HT1080 (cell line): Measurements from ENCODE around the gene PARP15. TPM values are rescaled to one million over a fixed set of nuclear protein-coding genes. Genes with fewer than 3 reads are reported as not detected.
A peak's percentile ranks its signal among the peaks of the same experiment; 100 is the strongest.

Experiments
- DNase-seq: peaks from one replicate; pipeline ENCODE4 v3.0.0-alpha.2; 2015; ENCODE audit warnings: low read depth
- total RNA-seq: library from RNA; depleted of rRNA; stranded (reverse); fragments of >200 nt; shearing (Covaris generic); gene quantifications from 2 replicates; pipeline ENCODE4 v1.2.3, GENCODE V29; 2014

Gene PARP15
- total RNA-seq, 1 experiment from 2014 or later: not detected

- DNase-seq: no peak
Observed at GRCh38 chr3:122568755-122569154, 8.7 kb upstream of the PARP15 start.

- peak; percentile 98 for DNase-seq
Observed at GRCh38 chr3:122572940-122573412, 4.5 kb upstream of the PARP15 start.

- no peak for DNase-seq
Observed at GRCh38 chr3:122576174-122576940, 1.1 kb upstream of the PARP15 start.

DNA sequence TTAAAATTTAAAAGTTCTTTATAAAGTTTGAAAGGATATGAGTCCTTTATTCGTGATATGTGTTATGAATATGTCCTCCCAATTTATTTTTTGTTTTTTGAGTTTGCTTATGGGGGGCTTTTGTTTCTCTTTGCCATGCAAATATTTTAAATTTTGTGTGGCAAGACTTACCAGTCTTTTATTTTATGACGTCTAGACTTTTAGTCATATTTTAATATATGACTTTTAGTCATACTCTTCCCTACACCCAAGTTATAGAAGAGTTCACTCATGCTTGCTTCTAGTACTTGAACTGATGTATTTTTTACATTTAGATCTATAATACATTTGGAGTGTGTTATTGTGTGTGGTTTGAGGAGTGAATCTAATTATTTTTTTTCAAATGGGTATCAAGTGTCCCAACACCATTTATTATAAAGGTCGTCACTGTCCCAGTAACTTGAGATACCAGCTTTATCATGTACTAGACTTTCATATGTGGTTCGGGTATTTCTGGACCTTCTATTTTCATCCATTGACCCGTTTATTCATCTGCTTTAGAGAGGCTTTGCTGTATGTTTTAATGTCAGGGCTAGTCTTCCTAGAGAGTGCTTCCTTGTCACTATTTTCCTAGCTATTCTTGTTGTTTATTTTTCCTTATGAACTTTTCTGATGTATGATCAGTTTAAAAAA is 755 bp downstream of the PARP15 start:
- no peak for DNase-seq

- no peak for DNase-seq
Observed at GRCh38 chr3:122580470-122580869, 3.0 kb downstream of the PARP15 start.

GRCh38 chr3:122581622-122582021 is 4.2 kb downstream of the PARP15 start:
- DNase-seq: no peak

- DNase-seq: no peak
Observed at GRCh38 chr3:122582390-122582789, 4.9 kb downstream of the PARP15 start.

GRCh38 chr3:122586098-122586497 is 8.6 kb downstream of the PARP15 start:
- no peak for DNase-seq

DNA sequence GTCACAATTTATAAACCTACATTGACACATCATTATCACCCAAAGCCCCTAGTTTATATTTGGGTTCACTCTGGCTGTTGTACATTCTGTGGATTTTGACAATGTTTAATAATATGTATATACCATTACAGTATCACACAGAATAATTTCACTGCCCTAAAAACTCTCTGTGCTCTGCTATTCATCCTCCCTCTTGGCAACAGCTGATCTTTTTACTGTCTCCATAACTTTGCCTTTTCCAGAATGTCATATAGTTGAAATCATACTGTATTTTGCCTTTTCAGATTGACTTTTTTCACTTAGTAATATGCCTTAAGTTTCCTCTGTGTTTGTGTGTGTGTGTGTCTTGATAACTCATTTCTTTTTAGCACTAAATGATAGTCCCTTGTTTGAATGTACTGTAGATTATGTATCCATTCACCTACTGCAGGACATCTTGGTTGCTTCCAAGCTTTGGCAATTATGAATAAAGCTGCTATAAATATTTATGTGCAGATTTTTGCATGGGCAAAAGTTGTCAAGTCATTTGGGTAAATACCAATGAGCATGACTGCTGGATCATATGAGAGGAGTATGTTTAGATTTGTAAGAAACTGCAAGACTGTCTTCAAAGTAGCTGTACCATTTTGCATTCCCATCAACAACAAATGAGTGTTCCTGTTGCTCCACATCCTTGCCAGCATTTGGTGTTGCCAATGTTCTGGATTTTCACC is 9.5 kb downstream of the PARP15 start:
- DNase-seq: no peak

GRCh38 chr3:122587572-122587971 is 10.1 kb downstream of the PARP15 start:
- DNase-seq: no peak

DNA sequence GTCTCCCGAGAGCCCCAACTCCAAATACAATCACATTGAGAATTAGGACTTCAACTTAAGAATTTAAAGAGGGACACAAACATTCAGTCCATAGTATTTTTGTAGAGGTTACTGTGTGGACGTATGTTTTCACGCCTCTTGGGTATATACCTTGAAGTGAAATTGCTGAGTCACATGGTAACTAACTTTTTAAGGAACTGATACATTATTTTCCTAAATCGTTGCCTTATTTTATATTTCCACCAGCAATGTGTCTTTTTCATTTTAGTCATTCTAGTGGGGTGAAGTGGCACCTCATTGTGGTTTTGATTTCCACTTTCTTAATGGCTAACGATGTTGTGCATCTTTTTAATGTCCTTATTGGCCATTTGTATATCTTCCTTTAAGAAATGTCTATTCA is 11.8 kb downstream of the PARP15 start:
- no peak for DNase-seq

- DNase-seq: no peak
Observed at GRCh38 chr3:122590610-122591009, 13.2 kb downstream of the PARP15 start.

DNA sequence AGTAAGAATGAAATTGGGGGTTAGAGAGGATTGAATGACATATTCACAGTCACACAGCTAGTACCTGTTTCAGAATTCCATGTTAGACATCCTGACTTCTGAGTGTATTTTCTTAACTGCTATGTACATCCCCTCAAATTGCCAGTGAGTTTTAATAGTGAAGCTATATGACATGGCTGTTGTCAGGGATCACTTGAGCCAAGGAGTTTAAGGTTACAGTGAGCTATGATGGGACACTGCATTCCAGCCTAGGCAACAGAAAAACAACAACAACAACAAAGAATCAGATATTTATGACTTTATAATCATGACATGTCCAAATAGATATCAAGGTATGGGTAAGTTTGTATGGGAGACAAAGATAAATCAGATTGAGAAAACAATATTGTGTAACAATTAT is 16.6 kb downstream of the PARP15 start:
- no peak for DNase-seq

DNA sequence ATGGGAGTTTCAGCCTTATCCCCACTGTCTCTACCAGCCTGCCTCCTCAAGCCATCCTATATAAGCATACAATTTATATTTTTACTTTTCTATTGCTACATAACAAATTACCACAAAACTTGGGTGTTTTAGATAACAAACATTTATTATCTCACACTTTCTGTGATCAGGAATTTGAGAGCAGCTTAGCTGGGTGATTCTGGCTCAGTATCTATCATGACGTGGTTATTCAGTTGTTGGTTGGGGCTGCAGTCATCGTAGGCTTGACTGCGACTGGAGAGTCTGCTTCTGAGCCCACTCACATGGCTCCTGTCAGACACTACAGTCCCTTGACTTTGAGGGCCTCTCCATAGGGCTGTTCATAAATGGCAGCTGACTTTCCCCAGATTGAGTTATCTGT is 20.7 kb downstream of the PARP15 start:
- no peak for DNase-seq

DNA sequence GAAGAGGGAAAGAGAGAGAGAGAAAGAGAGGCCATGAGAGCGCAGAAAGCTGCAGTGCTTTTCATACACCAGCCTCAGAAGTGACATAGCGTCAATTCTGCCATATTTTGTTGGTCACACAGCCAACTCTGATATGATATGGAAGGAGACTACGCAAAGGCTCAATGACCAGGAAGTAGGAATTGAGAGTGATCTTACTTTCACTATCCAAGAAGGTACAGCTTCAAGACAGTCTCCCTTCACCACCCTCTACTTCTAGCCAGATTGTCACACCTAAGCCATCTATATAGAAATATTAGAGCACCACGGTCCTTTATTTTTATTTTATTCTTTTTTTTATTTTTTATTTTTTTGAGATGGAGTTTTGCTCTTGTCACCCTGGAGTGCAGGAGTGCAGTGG is 21.1 kb downstream of the PARP15 start:
- no peak for DNase-seq

DNA sequence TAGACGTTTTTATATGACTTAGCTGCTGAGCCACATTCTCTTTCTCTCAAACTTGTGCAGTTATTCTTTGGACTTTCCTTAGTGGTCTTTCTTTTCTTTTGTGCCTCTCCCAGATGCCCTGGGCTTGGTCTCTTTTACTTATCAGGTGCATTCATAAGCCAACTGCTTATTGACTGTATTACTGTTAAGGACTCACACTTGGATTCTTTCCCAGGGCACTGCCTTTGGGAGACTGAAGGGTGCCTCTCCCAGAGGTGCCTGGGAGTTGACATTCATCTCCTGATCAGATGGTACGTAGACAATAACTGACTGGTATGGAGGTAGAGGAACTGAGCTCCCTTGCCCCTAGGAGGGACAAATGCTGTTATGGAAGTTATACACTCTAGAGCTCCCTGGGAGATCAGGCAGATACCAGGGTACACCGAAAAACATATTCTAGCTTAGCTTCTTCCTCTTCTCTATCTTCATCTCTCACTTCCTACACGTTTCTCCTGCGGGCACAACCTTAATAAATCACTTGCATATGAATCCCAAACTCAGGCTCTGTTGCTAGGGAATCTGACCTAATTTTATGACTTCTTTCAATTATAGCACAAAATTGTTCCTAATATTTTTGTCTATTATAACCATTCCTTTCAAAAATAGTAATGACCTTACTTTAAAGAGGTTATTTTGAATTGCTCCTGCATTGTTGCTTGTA is 24.7 kb downstream of the PARP15 start:
- no peak for DNase-seq

DNA sequence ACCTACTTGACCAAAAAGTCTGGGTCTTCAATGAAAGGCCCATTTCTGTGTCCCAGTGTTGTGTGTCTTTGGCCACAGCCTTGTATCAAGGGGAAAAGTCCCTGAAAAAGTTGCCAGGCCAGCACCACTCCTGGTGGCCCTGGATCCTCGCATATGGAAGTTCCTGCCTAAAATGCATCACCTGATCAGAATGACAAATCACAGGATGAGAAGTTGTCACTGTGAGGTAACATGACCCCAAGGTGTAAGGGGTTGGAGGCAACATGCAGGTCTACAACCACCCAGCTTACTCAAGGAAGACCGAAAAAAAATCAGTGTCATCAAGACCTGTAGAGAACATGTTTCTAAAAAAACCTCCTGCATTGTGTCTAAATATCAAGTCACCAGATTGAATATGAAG is 25.6 kb downstream of the PARP15 start:
- DNase-seq: no peak

- DNase-seq: no peak
Observed at GRCh38 chr3:122606330-122606729, 28.9 kb downstream of the PARP15 start.

DNA sequence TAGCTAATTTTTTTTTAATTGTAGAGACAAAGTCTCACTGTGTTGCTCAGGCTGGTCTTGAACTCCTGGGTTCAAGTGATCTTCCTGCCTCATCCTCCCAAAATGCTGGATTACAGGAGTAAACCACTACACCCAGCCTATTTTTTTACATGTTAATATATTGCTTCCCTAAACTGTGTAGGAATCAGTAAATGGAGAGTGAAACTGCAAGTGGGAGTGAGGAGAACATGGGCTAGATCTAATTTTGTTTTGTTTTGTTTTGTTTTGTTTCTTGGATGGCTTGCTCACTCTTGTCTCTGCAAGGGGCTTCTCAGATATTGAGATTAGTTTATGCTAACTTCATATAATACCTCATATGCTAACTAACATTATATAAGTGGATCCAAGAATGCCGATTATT is 31.5 kb downstream of the PARP15 start:
- DNase-seq: no peak

GRCh38 chr3:122609798-122610559 is 32.5 kb downstream of the PARP15 start:
- peak; percentile 92 for DNase-seq

- no peak for DNase-seq
Observed at GRCh38 chr3:122612696-122613095, 35.2 kb downstream of the PARP15 start.
